PFSK-1 (cell line): Measurements from ENCODE around the gene ASXL2.

ENCODE experiments used
- FOXP2 ChIP-seq: optimal IDR thresholded peaks from 2 replicates; pipeline ENCODE3; 2011; ENCODE audit warnings: borderline replicate concordance, control low read depth, inconsistent platforms; ENCODE audit not compliant: insufficient read depth; ENCODE audit errors: extremely low read length, extremely low read depth
- POLR2AphosphoS5 ChIP-seq: IDR thresholded peaks from 2 replicates; pipeline ENCODE4 v1.6.1; 2012; ENCODE audit warnings: low read depth, mild to moderate bottlenecking, control low read depth, low read length, moderate library complexity
- SIN3A ChIP-seq: IDR thresholded peaks from 2 replicates; pipeline ENCODE4 v1.6.1; 2012; ENCODE audit warnings: mild to moderate bottlenecking, low read length, moderate library complexity, borderline replicate concordance; ENCODE audit not compliant: insufficient read depth
- TAF1 ChIP-seq: IDR thresholded peaks from 2 replicates; pipeline ENCODE4 v1.6.1; 2012; ENCODE audit warnings: low read length, control low read depth, borderline replicate concordance; ENCODE audit not compliant: insufficient read depth
- TF ChIP-seq, protein P1 (sequence below), 2 experiments: IDR thresholded peaks; 2 replicates each; pipeline versions ENCODE4 v1.6.1 to v1.8.0; 2011 to 2012; ENCODE audit warnings: low read depth in 2 of 2, low read length in 2 of 2, control low read depth in 1 of 2, inconsistent platforms in 1 of 2, mild to moderate bottlenecking in 1 of 2, moderate library complexity in 1 of 2; ENCODE audit not compliant: insufficient read depth in 1 of 2

ASXL2 gene

DNA sequence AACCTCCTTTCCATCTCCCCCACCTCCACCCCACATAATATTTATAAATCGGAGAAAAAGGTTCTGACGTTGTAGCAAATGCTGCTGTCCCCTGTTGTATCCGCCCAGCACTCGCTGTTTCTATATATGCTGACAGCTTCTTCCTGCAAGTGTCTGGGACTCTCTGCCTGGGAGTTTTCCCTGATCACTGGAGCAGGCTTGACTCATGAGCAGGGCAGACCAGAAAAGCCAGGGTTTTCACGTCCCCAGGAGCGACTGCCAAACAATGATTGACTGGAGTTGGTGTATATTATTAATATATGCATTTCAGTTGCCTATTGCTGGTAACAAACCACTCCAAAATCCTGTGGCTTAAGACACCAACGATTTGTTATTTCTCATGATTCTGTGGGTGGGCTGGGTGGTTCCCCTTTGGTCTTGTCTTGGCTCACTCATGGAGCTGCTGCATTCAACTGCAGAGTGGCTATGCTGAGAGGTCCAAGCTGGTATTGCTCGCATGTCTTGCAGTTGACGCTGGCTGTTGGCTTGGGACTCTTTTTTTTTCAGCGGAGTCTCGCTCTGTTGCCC, 21.2 kb upstream of the ASXL2 start:
- TF ChIP-seq FOXP2 (no peak), POLR2AphosphoS5 (no peak), SIN3A (no peak), TAF1 (no peak)
- TF ChIP-seq, protein P1, sequence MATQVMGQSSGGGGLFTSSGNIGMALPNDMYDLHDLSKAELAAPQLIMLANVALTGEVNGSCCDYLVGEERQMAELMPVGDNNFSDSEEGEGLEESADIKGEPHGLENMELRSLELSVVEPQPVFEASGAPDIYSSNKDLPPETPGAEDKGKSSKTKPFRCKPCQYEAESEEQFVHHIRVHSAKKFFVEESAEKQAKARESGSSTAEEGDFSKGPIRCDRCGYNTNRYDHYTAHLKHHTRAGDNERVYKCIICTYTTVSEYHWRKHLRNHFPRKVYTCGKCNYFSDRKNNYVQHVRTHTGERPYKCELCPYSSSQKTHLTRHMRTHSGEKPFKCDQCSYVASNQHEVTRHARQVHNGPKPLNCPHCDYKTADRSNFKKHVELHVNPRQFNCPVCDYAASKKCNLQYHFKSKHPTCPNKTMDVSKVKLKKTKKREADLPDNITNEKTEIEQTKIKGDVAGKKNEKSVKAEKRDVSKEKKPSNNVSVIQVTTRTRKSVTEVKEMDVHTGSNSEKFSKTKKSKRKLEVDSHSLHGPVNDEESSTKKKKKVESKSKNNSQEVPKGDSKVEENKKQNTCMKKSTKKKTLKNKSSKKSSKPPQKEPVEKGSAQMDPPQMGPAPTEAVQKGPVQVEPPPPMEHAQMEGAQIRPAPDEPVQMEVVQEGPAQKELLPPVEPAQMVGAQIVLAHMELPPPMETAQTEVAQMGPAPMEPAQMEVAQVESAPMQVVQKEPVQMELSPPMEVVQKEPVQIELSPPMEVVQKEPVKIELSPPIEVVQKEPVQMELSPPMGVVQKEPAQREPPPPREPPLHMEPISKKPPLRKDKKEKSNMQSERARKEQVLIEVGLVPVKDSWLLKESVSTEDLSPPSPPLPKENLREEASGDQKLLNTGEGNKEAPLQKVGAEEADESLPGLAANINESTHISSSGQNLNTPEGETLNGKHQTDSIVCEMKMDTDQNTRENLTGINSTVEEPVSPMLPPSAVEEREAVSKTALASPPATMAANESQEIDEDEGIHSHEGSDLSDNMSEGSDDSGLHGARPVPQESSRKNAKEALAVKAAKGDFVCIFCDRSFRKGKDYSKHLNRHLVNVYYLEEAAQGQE (IDR thresholded peaks at IDR 0.05; ENCODE audit: insufficient read depth in 1 of 2, low read depth in 2 of 2, low read length in 2 of 2): no peak

- no peak for TF ChIP-seq POLR2AphosphoS5
- TF ChIP-seq, protein P1 (IDR thresholded peaks at IDR 0.05; ENCODE audit: insufficient read depth in 1 of 2, low read depth in 2 of 2, low read length in 2 of 2): no peak
- no peak for TF ChIP-seq FOXP2
- TF ChIP-seq SIN3A: no peak
- TF ChIP-seq TAF1: no peak
These were observed 19.2 kb upstream of the ASXL2 start for GRCh38 chr2:25897506-25897905.

DNA sequence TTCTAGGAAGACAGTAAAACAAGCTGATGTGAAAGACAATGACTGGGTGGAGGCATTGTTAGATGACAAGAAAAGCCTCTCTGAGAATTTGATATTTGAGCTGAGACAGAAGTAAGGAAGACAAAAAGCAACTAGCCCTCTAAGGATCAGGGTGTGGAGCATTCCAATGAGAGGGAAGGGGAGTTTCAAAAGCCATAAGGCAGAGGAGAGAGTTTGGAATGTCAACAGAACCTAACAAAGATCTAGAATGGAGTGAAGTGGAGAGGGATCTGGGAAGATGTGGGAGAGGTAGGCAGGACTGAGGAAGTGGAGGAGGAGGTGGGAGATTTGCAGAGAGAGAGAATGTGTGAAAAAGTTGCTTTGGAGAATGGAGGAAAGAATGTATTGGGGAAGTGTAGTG, 17.3 kb upstream of the ASXL2 start:
- no peak for TF ChIP-seq FOXP2
- no peak for TF ChIP-seq SIN3A
- TF ChIP-seq POLR2AphosphoS5: no peak
- TF ChIP-seq, protein P1 (IDR thresholded peaks at IDR 0.05; ENCODE audit: insufficient read depth in 1 of 2, low read depth in 2 of 2, low read length in 2 of 2): no peak
- no peak for TF ChIP-seq TAF1

- TF ChIP-seq, protein P1 (IDR thresholded peaks at IDR 0.05; ENCODE audit: insufficient read depth in 1 of 2, low read depth in 2 of 2, low read length in 2 of 2): no peak
- TF ChIP-seq FOXP2: no peak
- no peak for TF ChIP-seq SIN3A
- TF ChIP-seq POLR2AphosphoS5: no peak
- TF ChIP-seq TAF1: no peak
These were observed 16.7 kb upstream of the ASXL2 start for GRCh38 chr2:25895018-25895417.
